SHP77 treated with DMSO at 0.1 percent for 48 hours (cell line): ENCODE data around the gene RAMP1.
A peak's percentile ranks its signal among the peaks of the same experiment; 100 is the strongest.
"Not testable (repeated sequence)": the region's sequence is repeated elsewhere in the genome, so short reads cannot be mapped to it uniquely, and the experiment has no call there.

Experiments
- DNase-seq: peaks from one replicate; lab custom pipeline; 2025; lab: John Stamatoyannopoulos, UW

Gene RAMP1

GRCh38 chr2:237863689-237864443 lies 4.4 kb downstream of the RAMP1 start:
- no peak for DNase-seq

GRCh38 chr2:237864444-237864931 lies 5.1 kb downstream of the RAMP1 start:
- DNase-seq: no peak

GRCh38 chr2:237864940-237865622 lies 5.7 kb downstream of the RAMP1 start:
- DNase-seq: peak; percentile 23

GRCh38 chr2:237865623-237866041 lies 6.2 kb downstream of the RAMP1 start:
- DNase-seq: peak; percentile 22

- DNase-seq: no peak
These were observed 6.7 kb downstream of the RAMP1 start for GRCh38 chr2:237866101-237866621.

GRCh38 chr2:237867465-237867864 lies 8.0 kb downstream of the RAMP1 start:
- no peak for DNase-seq

- not testable (repeated sequence) for DNase-seq
These were observed 8.7 kb downstream of the RAMP1 start for GRCh38 chr2:237868074-237868473.

GRCh38 chr2:237868631-237869342 lies 9.4 kb downstream of the RAMP1 start:
- DNase-seq: no peak

GRCh38 chr2:237869343-237870102 lies 10.1 kb downstream of the RAMP1 start:
- no peak for DNase-seq

- DNase-seq: no peak
These were observed 10.7 kb downstream of the RAMP1 start for GRCh38 chr2:237870126-237870525.

- no peak for DNase-seq
These were observed 11.6 kb downstream of the RAMP1 start for GRCh38 chr2:237870754-237871651.

GRCh38 chr2:237872178-237872887 lies 12.9 kb downstream of the RAMP1 start:
- DNase-seq: no peak

- DNase-seq: no peak
These were observed 14.0 kb downstream of the RAMP1 start for GRCh38 chr2:237873421-237873831.

- DNase-seq: no peak
These were observed 14.6 kb downstream of the RAMP1 start for GRCh38 chr2:237873897-237874551.

GRCh38 chr2:237874585-237875161 lies 15.2 kb downstream of the RAMP1 start:
- DNase-seq: no peak

- DNase-seq: no peak
These were observed 16.0 kb downstream of the RAMP1 start for GRCh38 chr2:237875256-237876060.

GRCh38 chr2:237876061-237876526 lies 16.7 kb downstream of the RAMP1 start:
- no peak for DNase-seq

- DNase-seq: no peak
These were observed 17.1 kb downstream of the RAMP1 start for GRCh38 chr2:237876532-237876931.
